ACC112 (cell line): ENCODE measurements around the gene DNAJC11.

Source experiments
- H2AFZ ChIP-seq: fragments of 200-600 bp; sonication (generic); one replicate; pipeline ENCODE4 v1.6.0; 2017; ENCODE audit warnings: antibody characterized with exemption, low read length; ENCODE audit not compliant: unreplicated experiment
- H3K27ac ChIP-seq: fragments of 200-600 bp; sonication (generic); 2 replicates; pipeline ENCODE4 v1.5.1; 2014; ENCODE audit warnings: low read depth, mild to moderate bottlenecking, antibody characterized with exemption, low read length, moderate library complexity
- H3K27me3 ChIP-seq: fragments of 200-600 bp; sonication (generic); 2 replicates; pipeline ENCODE4 v1.6.1; 2014; ENCODE audit warnings: mild to moderate bottlenecking, antibody characterized with exemption, low read length, moderate library complexity, mixed read lengths; ENCODE audit not compliant: insufficient read depth
- H3K36me3 ChIP-seq: fragments of 200-600 bp; sonication (generic); 2 replicates; pipeline ENCODE4 v1.6.1; 2016; ENCODE audit warnings: mild to moderate bottlenecking, antibody characterized with exemption, low read length, moderate library complexity, mixed read lengths; ENCODE audit not compliant: insufficient read depth
- H3K4me1 ChIP-seq: fragments of 200-600 bp; sonication (generic); one replicate; pipeline ENCODE4 v1.6.1; 2016; ENCODE audit warnings: low read length, mixed read lengths; ENCODE audit not compliant: insufficient read depth, unreplicated experiment, control insufficient read depth
- H3K4me3 ChIP-seq: fragments of 200-600 bp; sonication (generic); 2 replicates; pipeline ENCODE4 v1.5.1; 2014; ENCODE audit warnings: mild to moderate bottlenecking, low read depth, low read length
- H3K79me2 ChIP-seq: fragments of 200-600 bp; sonication (generic); one replicate; pipeline ENCODE4 v1.6.0; 2016; ENCODE audit warnings: low read length; ENCODE audit not compliant: control insufficient read depth, unreplicated experiment, insufficient read depth

The DNAJC11 gene

DNA sequence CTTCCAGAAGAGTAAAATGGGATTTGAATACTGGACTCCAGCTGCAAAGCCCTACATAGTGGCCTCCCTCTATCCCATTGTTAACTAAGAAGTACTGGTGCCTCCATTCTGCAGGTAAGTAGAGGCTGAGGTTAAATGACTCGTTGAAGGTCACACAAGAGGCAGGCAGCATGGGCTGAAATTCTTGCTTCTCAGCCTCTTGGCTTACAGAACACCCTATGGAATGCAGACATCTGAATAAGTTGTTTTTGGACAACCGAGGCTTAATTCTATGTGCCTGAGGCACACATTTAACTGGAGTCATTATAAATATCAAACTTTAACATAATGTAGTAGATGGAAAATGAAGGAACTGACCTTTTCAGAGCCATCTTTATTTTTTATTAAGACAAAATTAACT is 5.7 kb downstream of the DNAJC11 start:
- no peaks in the 10 kb centered on the region for H3K27me3 ChIP-seq
- H3K27ac ChIP-seq, result no peak overlapping the region
- H2AFZ ChIP-seq, result no peak overlapping the region
- no peak overlapping the region for H3K4me3 ChIP-seq
- peaks cover 56% of the 10 kb centered on the region for H3K79me2 ChIP-seq
- peaks cover 14% of the 10 kb centered on the region for H3K4me1 ChIP-seq
- no peaks in the 10 kb centered on the region for H3K36me3 ChIP-seq

DNA sequence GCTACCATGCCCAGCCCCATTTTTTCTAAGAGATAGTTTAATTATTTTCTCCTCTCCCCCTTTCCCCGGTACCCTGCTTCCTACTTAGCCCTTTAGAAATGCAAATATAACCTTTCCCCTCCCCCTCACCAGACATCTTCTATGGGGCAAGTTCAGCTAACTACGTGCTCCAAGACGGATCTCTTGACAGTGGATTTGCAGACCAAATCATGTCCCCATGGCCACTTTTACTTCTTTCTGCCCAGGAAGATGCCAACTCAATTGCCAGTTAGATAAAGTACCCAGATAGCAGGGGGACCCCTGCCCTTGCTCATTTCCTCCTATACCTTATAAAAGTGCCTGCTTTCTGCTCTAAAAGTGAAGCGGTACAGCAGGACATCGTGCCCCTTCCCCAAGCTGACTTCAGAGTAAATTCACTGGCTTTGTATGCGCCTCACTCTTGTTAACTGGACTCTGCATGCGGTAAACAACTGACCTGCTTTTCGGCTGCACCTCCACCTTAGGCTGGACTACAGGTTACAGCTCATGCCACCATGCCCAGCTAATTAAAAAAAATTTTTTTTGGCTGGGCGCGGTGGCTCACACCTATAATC is 7.4 kb downstream of the DNAJC11 start:
- Histone ChIP-seq H2AFZ (no peak overlapping the region), H3K27ac (no peak overlapping the region), H3K27me3 (no peaks in the 10 kb centered on the region), H3K36me3 (no peaks in the 10 kb centered on the region), H3K79me2 (peaks cover 52% of the 10 kb centered on the region), H3K4me3 (no peak overlapping the region), H3K4me1 (peaks cover 3% of the 10 kb centered on the region)

DNA sequence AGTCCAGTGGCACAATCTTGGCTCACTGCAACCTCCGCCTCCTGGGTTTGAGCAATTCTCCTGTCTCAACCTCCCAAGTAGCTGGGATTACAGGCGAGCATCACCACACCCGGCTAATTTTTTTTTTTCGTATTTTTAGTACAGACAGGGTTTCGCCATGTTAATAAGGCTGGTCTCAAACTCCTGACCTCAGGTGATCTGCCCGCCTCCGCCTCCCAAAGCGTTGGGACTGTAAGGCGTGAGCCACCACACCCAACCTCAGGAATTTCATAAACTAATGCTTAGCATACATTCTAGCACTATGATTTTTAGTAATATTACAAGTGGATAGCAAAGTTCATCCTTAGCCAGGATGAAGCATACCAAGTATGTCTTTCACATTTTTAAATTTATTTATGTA is 8.7 kb downstream of the DNAJC11 start:
- H3K79me2 ChIP-seq, result peaks cover 52% of the 10 kb centered on the region
- H3K27me3 ChIP-seq, result no peaks in the 10 kb centered on the region
- peaks cover 16% of the 10 kb centered on the region for H3K4me1 ChIP-seq
- H3K4me3 ChIP-seq, result no peak overlapping the region
- H3K27ac ChIP-seq, result no peak overlapping the region
- H2AFZ ChIP-seq, result no peak overlapping the region
- no peaks in the 10 kb centered on the region for H3K36me3 ChIP-seq

DNA sequence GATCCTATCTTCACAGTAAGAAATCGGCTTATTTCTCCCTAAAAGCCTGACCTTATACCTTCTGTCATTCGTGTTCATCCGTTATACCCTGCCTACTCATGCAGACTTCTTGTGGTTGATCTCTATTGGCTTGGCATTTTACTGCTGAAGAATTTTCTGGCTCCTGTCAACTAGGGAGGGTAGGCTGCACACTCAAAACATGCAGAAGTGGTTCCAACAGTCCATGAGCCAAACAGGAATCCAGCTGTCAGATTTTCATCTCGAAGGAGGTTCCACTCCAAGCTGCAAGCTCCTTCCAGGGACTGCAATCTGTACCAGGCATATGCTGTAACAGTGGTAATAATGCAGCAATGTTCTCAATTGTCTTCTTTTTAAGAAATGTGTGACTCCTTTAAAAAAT is 10.1 kb downstream of the DNAJC11 start:
- Histone ChIP-seq H3K4me1 (peaks cover 25% of the 10 kb centered on the region), H3K36me3 (no peaks in the 10 kb centered on the region), H3K27ac (no peak overlapping the region), H3K4me3 (no peak overlapping the region), H3K27me3 (no peaks in the 10 kb centered on the region), H2AFZ (no peak overlapping the region), H3K79me2 (peaks cover 49% of the 10 kb centered on the region)

DNA sequence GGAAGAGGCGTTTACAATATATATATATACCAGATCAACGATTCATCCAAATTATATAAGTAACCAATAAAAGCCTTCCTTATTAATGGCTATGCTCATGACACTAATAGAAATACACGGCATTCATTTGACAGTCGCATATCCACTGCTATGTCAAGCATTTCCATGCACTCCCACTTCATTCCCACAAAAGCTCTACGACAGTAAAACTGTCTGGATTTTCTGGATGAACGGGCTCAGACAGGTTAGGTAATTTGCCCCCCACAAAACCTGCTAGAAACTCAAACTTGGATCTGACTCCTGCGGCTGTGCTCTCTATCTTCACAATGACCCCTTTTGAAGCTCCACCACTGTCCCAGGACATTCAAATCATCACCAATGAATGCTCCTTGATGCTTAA is 11.4 kb downstream of the DNAJC11 start:
- no peaks in the 10 kb centered on the region for H3K36me3 ChIP-seq
- no peaks in the 10 kb centered on the region for H3K27me3 ChIP-seq
- H3K79me2 ChIP-seq, result peaks cover 46% of the 10 kb centered on the region

DNA sequence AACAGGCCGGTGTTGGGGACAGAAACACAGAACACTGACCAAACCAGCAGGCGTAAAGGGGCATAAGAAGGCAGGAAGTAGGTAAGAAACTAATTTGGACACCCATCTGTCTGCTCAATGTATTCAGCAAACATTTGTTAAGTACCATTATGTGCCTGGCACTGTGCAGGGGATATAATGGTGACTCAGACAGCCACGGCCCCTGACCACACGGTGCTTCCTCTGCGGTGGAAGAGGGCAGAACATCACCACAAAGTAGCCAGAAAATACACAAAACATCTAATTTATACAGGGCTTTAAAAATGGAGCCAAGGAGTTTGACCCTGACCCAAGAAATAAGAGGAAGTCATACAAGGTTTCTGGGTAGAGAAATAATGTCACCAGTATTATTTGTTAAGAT is 12.9 kb downstream of the DNAJC11 start:
- Histone ChIP-seq H3K36me3 (no peaks in the 10 kb centered on the region), H3K4me3 (no peak overlapping the region), H3K79me2 (peaks cover 50% of the 10 kb centered on the region), H3K27ac (no peak overlapping the region), H3K4me1 (peaks cover 29% of the 10 kb centered on the region), H2AFZ (no peak overlapping the region), H3K27me3 (no peaks in the 10 kb centered on the region)

More for the DNA sequence above, 11.4 kb downstream of the DNAJC11 start:
- peaks cover 29% of the 10 kb centered on the region for H3K4me1 ChIP-seq
- no peak overlapping the region for H3K27ac ChIP-seq
- no peak overlapping the region for H2AFZ ChIP-seq
- no peak overlapping the region for H3K4me3 ChIP-seq

DNA sequence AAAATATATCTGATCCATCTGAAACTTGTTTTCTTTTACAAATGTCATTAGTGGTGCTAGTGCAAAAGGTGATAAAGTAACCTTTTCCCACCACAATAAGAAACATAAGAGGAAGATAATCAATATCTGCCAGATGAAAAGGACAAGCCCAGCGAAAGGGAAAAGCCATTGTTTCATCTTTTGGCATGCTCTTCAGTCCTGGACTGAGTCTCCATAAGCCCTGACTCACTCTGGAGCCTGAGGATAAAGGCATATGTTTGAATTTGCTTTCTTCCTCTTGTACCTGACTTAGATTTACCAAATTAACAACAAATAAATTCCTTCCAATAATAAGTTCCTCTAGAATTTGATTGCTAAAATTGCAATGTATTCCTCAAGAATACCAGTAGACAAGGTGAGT is 13.6 kb downstream of the DNAJC11 start:
- no peaks in the 10 kb centered on the region for H3K27me3 ChIP-seq
- peaks cover 29% of the 10 kb centered on the region for H3K4me1 ChIP-seq
- peaks cover 48% of the 10 kb centered on the region for H3K79me2 ChIP-seq
- H2AFZ ChIP-seq, result no peak overlapping the region
- no peaks in the 10 kb centered on the region for H3K36me3 ChIP-seq
- no peak overlapping the region for H3K4me3 ChIP-seq
- no peak overlapping the region for H3K27ac ChIP-seq

DNA sequence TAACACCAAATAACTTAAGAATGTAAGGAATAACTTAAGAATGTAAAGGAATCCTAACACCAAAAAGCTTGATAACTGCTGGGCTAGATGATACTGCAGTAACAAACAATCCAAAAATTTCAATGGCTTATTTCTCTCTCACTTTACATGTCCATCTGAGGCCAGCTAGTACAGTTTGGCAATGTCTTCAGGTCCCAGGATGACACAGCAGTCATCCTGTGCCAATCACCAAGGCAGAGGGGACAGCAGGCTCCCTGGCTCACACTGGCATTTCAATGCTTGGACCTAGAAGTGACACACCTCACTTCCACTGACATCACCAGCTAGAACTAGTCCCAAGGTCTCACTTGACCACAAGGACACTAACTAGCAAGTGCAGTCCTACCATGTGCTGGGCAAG is 15.3 kb downstream of the DNAJC11 start:
- Histone ChIP-seq H3K27ac (peak overlapping the region; percentile 25), H3K79me2 (peaks cover 48% of the 10 kb centered on the region), H3K27me3 (no peaks in the 10 kb centered on the region), H2AFZ (no peak overlapping the region), H3K36me3 (no peaks in the 10 kb centered on the region), H3K4me1 (peaks cover 29% of the 10 kb centered on the region), H3K4me3 (no peak overlapping the region)

DNA sequence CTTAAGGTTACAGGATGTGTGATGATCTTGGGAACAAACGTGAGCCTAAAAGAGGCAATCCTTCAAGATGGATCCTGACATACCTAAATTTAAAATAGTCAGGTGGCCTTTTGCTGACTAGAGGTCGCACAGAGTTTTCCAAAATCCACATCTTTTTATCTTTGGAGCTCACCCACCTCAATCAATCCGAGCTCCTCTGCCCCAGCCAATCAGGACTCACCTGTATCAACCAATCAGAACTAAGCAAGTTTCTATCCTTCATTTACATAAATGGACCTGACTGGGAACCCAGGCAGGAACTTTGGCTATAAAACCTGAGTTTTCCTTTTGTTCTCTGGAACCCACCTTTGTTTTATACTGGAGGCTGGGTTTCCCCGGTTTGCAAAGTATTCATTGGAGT is 16.2 kb downstream of the DNAJC11 start:
- peaks cover 41% of the 10 kb centered on the region for H3K79me2 ChIP-seq
- H2AFZ ChIP-seq, result no peak overlapping the region
- no peaks in the 10 kb centered on the region for H3K27me3 ChIP-seq
- peaks cover 29% of the 10 kb centered on the region for H3K4me1 ChIP-seq
- peaks cover 7% of the 10 kb centered on the region for H3K36me3 ChIP-seq
- no peak overlapping the region for H3K4me3 ChIP-seq
- 0 out of 2 replicates have a peak overlapping the region, but pooled peaks have one; percentile 25 for H3K27ac ChIP-seq

DNA sequence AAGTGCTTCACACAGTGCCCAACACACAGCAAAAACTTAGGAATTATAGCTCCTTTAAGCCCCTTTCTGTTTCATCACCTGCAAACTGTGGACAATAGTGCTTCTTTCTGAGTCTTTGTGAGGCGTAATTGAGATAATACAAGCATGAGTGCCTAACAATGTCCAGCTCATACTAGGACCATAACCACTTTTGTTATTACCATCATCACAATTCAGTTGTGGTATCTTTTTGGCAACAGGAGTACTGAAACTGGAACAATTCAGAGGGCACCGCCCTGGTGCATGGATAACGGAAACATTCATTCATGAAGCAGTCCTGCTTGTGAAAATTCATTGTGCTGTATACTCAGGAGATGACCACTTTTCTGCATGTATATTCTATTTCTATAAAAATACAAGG is 18.2 kb downstream of the DNAJC11 start:
- Histone ChIP-seq H2AFZ (no peak overlapping the region), H3K4me1 (peaks cover 22% of the 10 kb centered on the region), H3K27me3 (no peaks in the 10 kb centered on the region), H3K27ac (no peak overlapping the region), H3K4me3 (no peak overlapping the region), H3K79me2 (peaks cover 23% of the 10 kb centered on the region), H3K36me3 (peaks cover 22% of the 10 kb centered on the region)

DNA sequence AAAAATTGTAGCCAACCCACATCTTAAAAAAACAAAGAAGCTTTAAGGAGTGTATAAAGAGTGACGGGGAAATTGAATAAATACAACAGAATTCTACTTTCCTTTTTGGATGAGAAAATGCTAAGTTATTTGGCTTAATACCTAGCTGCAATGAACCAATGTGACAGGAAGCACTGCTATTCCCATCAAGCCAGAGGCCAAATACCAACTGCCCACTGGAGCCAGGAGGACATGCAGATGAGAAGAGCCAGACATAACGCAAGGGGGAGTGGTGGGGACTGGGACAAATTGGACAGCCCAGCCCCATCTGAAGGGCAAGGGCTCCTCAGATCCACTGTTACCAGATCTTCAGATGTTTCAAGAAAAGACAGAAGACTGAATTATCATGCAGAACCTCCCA is 25.7 kb downstream of the DNAJC11 start:
- Histone ChIP-seq H3K4me1 (no peaks in the 10 kb centered on the region), H3K27me3 (no peaks in the 10 kb centered on the region), H2AFZ (no peak overlapping the region), H3K36me3 (peaks cover 44% of the 10 kb centered on the region), H3K79me2 (peaks cover 2% of the 10 kb centered on the region), H3K4me3 (no peak overlapping the region), H3K27ac (no peak overlapping the region)
